Measurements from ENCODE around the gene PLXNA2. TPM values are rescaled to one million over a fixed set of nuclear protein-coding genes. Genes with fewer than 3 reads are reported as not detected.

The PLXNA2 gene
- total and polyA plus RNA-seq, 2 of the 4 experiments (the other 2 are of a cell fraction): 0.72 to 1.1 TPM

GRCh38 chr1:208190784-208191183 lies 53.4 kb downstream of the PLXNA2 start:
- POLR2A ChIA-PET (ENCODE audit: unreplicated experiment): no interaction called here
- Histone ChIP-seq H3K27me3 (ENCODE audit: control insufficient read depth, insufficient read depth, low read length) (no peaks in the 10 kb centered on the region), H2AK5ac (ENCODE audit: low read depth, low read length) (no peak overlapping the region), H2AK9ac (replicated peaks; ENCODE audit: low read depth, low read length, poor library complexity) (no peak overlapping the region), H3K9me1 (ENCODE audit: insufficient read depth, low read length) (peaks cover 11% of the 10 kb centered on the region; the same call in 1 of the 2 replicates), H2BK120ac (ENCODE audit: low read depth, low read length) (no peak overlapping the region), H3K23ac (ENCODE audit: low read depth, low read length) (no peak overlapping the region), H2BK5ac (ENCODE audit: low read depth, low read length, poor library complexity, severe bottlenecking) (no peak overlapping the region), H3K18ac (ENCODE audit: low read depth, low read length) (no peak overlapping the region), H3K4me3 (ENCODE audit: insufficient read depth, low read depth, low read length) (no peak overlapping the region), H2BK20ac (ENCODE audit: low read depth, low read length) (no peak overlapping the region), H3K36me3 (ENCODE audit: control insufficient read depth, insufficient read depth, low read length) (no peaks in the 10 kb centered on the region), H4K5ac (ENCODE audit: low read depth, low read length) (no peak overlapping the region), H3K4ac (ENCODE audit: low read depth, low read length) (no peak overlapping the region), H3K79me1 (ENCODE audit: low read depth in 1 of 2, low read length in 2 of 2) (peaks cover 0 to 5% of the 10 kb centered on the region in 2 experiments; a peak in 2 of 4 replicates), H4K91ac (ENCODE audit: insufficient read depth, low read depth, low read length) (no peak overlapping the region), H4K8ac (ENCODE audit: low read depth in 2 of 2, low read length in 2 of 2) (no peak overlapping the region), H2BK15ac (ENCODE audit: low read depth, low read length) (no peak overlapping the region), H4K20me1 (ENCODE audit: insufficient read depth, low read length) (no peaks in the 10 kb centered on the region), H3K4me2 (ENCODE audit: low read depth, low read length) (no peak overlapping the region), H3K9ac (ENCODE audit: low read depth, low read length) (no peak overlapping the region), H2AFZ (replicated peaks; ENCODE audit: low read length, poor library complexity) (no peak overlapping the region), H3K14ac (replicated peaks; ENCODE audit: low read depth, low read length) (no peak overlapping the region), H3K56ac (ENCODE audit: extremely low read depth, insufficient read depth, low read length) (no peak overlapping the region), H3K27ac (ENCODE audit: insufficient read depth, low read length) (no peak overlapping the region), H3K4me1 (ENCODE audit: control insufficient read depth, insufficient read depth, low read length) (peaks cover 4% of the 10 kb centered on the region), H3K9me3 (ENCODE audit: control insufficient read depth, insufficient read depth, low read length) (no peaks in the 10 kb centered on the region)
- WGBS, 2 experiments (ENCODE audit: extremely low coverage in 2 of 2, insufficient read length in 1 of 2): no CpG with 5 or more reads among the region's 4 CpGs
- intact Hi-C loops (cut with micrococcal nuclease) (no loop called here), dilution Hi-C loops (cut with HindIII; ENCODE audit: low sequenced_read_pairs, unreplicated experiment) (no loop called here), in situ Hi-C loops (cut with MboI; ENCODE audit: low sequenced_read_pairs) (no loop called here)
- TF ChIP-seq MXI1 (IDR thresholded peaks at IDR 0.05; ENCODE audit: borderline replicate concordance, low read depth, low read length): no peak
- no peak for TF ChIP-seq RAD21 (IDR thresholded peaks at IDR 0.05; ENCODE audit: low read length)
- no peak for TF ChIP-seq ELK1 (IDR thresholded peaks at IDR 0.05; ENCODE audit: borderline replicate concordance, low read depth, low read length)
- TF ChIP-seq BHLHE40 (IDR thresholded peaks at IDR 0.05; ENCODE audit: low read depth, low read length): no peak
- no peak for TF ChIP-seq CTCF (conservative IDR thresholded peaks at IDR 0.05; ENCODE audit: low read depth, low read length)
- no peak for TF ChIP-seq USF2 (IDR thresholded peaks at IDR 0.05; ENCODE audit: low read depth, low read length)
- TF ChIP-seq MAZ (IDR thresholded peaks at IDR 0.05; ENCODE audit: borderline replicate concordance, low read depth, low read length): no peak
- BruUV-seq (replicated peaks): no TSS peak
- CTCF ChIA-PET: no interaction called here
- no peak for ATAC-seq (ENCODE audit: low read depth)
- no peak for DNase-seq
